Endothelial cell of umbilical vein (primary cell): ENCODE measurements around the gene SREBF1. TPM values are rescaled to one million over a fixed set of nuclear protein-coding genes. Genes with fewer than 3 reads are reported as not detected.

Experiments
- BruUV-seq: library from RNA; stranded (reverse); fragments of 400-500 nt; replicated peaks from 2 replicates; lab custom pipeline; 2021; lab: Mats Ljungman, UMichigan
- CTCF ChIA-PET: fragments of 300-600, 350-600 bp; sonication (Branson Sonifier 250); formaldehyde crosslinking; loops from one replicate; lab custom pipeline; 2021; ENCODE audit warnings: antibody characterized with exemption, inconsistent platforms; lab: Charles Lee
- POLR2A ChIA-PET: fragments of 300-600, 350-600 bp; sonication (Branson Sonifier 250); formaldehyde crosslinking; loops from one replicate; lab custom pipeline; 2021; ENCODE audit warnings: antibody characterized with exemption, inconsistent platforms; lab: Charles Lee
- DNase-seq: peaks from one replicate; pipeline ENCODE4 v3.0.0-alpha.2; 2011; ENCODE audit warnings: low read depth, low spot score
- FAIRE-seq: peaks from 2 replicates; lab custom pipeline; 2011; peaks lifted over from hg19 to GRCh38; lab: Jason Lieb, UNC
- H2AFZ ChIP-seq: 2 replicates; pipeline ENCODE4 v1.6.0; 2012; ENCODE audit warnings: low read depth, low read length, control low read depth, inconsistent platforms
- H3K27ac ChIP-seq: 2 replicates; pipeline ENCODE4 v1.5.1; 2011; ENCODE audit warnings: low read depth, mild to moderate bottlenecking, control low read depth, low read length, moderate library complexity; ENCODE audit not compliant: insufficient read depth
- H3K27me3 ChIP-seq, 2 experiments: 2 replicates each; pipeline versions ENCODE4 v1.6.0 to v1.6.1; 2011; ENCODE audit warnings: low read length in 2 of 2, mixed read lengths in 1 of 2; ENCODE audit not compliant: control insufficient read depth in 2 of 2, insufficient read depth in 2 of 2
- H3K36me3 ChIP-seq, 2 experiments: 2 replicates in 1 of 2; 3 replicates in 1 of 2; pipeline ENCODE4 v1.5.1; 2011; ENCODE audit warnings: low read length in 2 of 2, mild to moderate bottlenecking in 1 of 2, moderate library complexity in 1 of 2; ENCODE audit not compliant: control insufficient read depth in 2 of 2, insufficient read depth in 2 of 2; ENCODE audit errors: extremely low read depth in 1 of 2
- H3K4me1 ChIP-seq: 3 replicates; pipeline ENCODE4 v1.5.1; 2011; ENCODE audit warnings: mild to moderate bottlenecking, low read length; ENCODE audit not compliant: control insufficient read depth, insufficient read depth; ENCODE audit errors: extremely low read depth
- H3K4me2 ChIP-seq: 2 replicates; pipeline ENCODE4 v1.6.1; 2011; ENCODE audit warnings: low read length, control low read depth, mixed read lengths; ENCODE audit not compliant: insufficient read depth
- H3K4me3 ChIP-seq, 3 experiments: fragments of 200-600 bp in 1 of 3; sonication (generic), shearing (Covaris generic) in 1 of 3; replicated peaks in 1 of 3; 2 replicates each; pipeline ENCODE4 v1.5.1; 2011 to 2016; ENCODE audit warnings: control low read depth in 3 of 3, low read length in 3 of 3, mild to moderate bottlenecking in 2 of 3, inconsistent platforms in 1 of 3, low read depth in 1 of 3, moderate library complexity in 1 of 3; ENCODE audit not compliant: insufficient read depth in 1 of 3
- H3K79me2 ChIP-seq: 2 replicates; pipeline ENCODE4 v1.6.0; 2012; ENCODE audit warnings: low read length, inconsistent platforms; ENCODE audit not compliant: control insufficient read depth, insufficient read depth
- H3K9ac ChIP-seq: replicated peaks from 2 replicates; pipeline ENCODE3; 2011; ENCODE audit warnings: low read length, control low read depth; ENCODE audit not compliant: insufficient read depth; ENCODE audit errors: extremely low read depth
- H3K9me1 ChIP-seq: replicated peaks from 3 replicates; pipeline ENCODE4 v1.6.0; 2011; ENCODE audit warnings: mild to moderate bottlenecking, low read length; ENCODE audit not compliant: control insufficient read depth, insufficient read depth; ENCODE audit errors: extremely low read depth
- H3K9me3 ChIP-seq: replicated peaks from 2 replicates; pipeline ENCODE4 v1.5.1; 2012; ENCODE audit warnings: low read length, inconsistent platforms; ENCODE audit not compliant: control insufficient read depth, insufficient read depth
- H4K20me1 ChIP-seq: replicated peaks from 2 replicates; pipeline ENCODE3; 2011; ENCODE audit warnings: mild to moderate bottlenecking, low read length; ENCODE audit not compliant: control insufficient read depth, insufficient read depth; ENCODE audit errors: extremely low read depth
- EZH2 ChIP-seq: IDR thresholded peaks from 2 replicates; pipeline ENCODE4 v1.6.1; 2012; ENCODE audit warnings: borderline replicate concordance, low read depth, mild to moderate bottlenecking, moderate library complexity, low read length, inconsistent platforms; ENCODE audit not compliant: severe bottlenecking
- FOS ChIP-seq: IDR thresholded peaks from 2 replicates; pipeline ENCODE4 v1.6.1; 2011; ENCODE audit warnings: mild to moderate bottlenecking, low read length, moderate library complexity, borderline replicate concordance; ENCODE audit not compliant: insufficient read depth
- GATA2 ChIP-seq: IDR thresholded peaks from 2 replicates; pipeline ENCODE4 v1.7.0; 2011; ENCODE audit warnings: low read depth, mild to moderate bottlenecking, moderate library complexity, mixed read lengths, low read length; ENCODE audit not compliant: insufficient read length, insufficient read depth
- JUN ChIP-seq: IDR thresholded peaks from 2 replicates; pipeline ENCODE4 v1.6.1; 2011; ENCODE audit warnings: borderline replicate concordance, low read depth; ENCODE audit not compliant: insufficient read length, insufficient read depth
- MYC ChIP-seq: IDR thresholded peaks from one replicate; pipeline ENCODE4 v1.6.1; 2011; ENCODE audit warnings: mild to moderate bottlenecking, low read depth, low read length
- POLR2A ChIP-seq: IDR thresholded peaks from 2 replicates; pipeline ENCODE4 v1.6.1; 2012; ENCODE audit warnings: low read depth, mild to moderate bottlenecking, control low read depth, low read length
- POLR2AphosphoS5 ChIP-seq: IDR thresholded peaks from 2 replicates; pipeline ENCODE4 v1.6.1; 2012; ENCODE audit warnings: low read depth, mild to moderate bottlenecking, control low read depth, low read length, moderate library complexity; ENCODE audit not compliant: insufficient read depth
- dilution Hi-C: fragments of 300-500 bp; cut with MboI; formaldehyde crosslinking; loops from one replicate; pipeline ENCODE4 v1.15.0; 2019; ENCODE audit warnings: low sequenced_read_pairs; ENCODE audit not compliant: extremely low pct_ligation_motif_present
- intact Hi-C: fragments of 100-400 bp; cut with micrococcal nuclease; formaldehyde crosslinking; loops from one replicate; pipeline ENCODE4 v1.10.0; 2022
- polyA plus RNA-seq, 4 experiments: library from polyadenylated mRNA; depleted of rRNA in 3 of 4; stranded (reverse) in 3 of 4; unstranded in 1 of 4; fragments of >200 nt; gene quantifications; 2 replicates each; pipeline versions ENCODE4 v1.2.1 to v1.2.3, GENCODE V29; 2011 to 2012; ENCODE audit warnings: missing spikeins in 1 of 4
- total RNA-seq: library from RNA; stranded (reverse); gene quantifications from 2 replicates; pipeline ENCODE4 v1.2.3, GENCODE V29; 2021
- TF ChIP-seq, protein P1 (sequence below), 2 donors: IDR thresholded peaks; 1 replicate in 1 of 2; 2 replicates in 1 of 2; pipeline ENCODE4 v1.5.1; 2011; ENCODE audit warnings: low read length in 2 of 2, mild to moderate bottlenecking in 2 of 2, moderate library complexity in 2 of 2, control low read depth in 1 of 2, inconsistent platforms in 1 of 2, low read depth in 1 of 2; ENCODE audit not compliant: insufficient read depth in 1 of 2; ENCODE audit errors: extremely low read depth in 1 of 2
- TF ChIP-seq, protein P2 (sequence below): IDR thresholded peaks from 2 replicates; pipeline ENCODE4 v1.6.1; 2011; ENCODE audit not compliant: insufficient read depth, insufficient read length

SREBF1 gene
- total and polyA plus RNA-seq, 2 donors (not counting 3 experiments of a cell fraction or from before 2014, with no cell fraction given): 50.4 to 109 TPM

DNA sequence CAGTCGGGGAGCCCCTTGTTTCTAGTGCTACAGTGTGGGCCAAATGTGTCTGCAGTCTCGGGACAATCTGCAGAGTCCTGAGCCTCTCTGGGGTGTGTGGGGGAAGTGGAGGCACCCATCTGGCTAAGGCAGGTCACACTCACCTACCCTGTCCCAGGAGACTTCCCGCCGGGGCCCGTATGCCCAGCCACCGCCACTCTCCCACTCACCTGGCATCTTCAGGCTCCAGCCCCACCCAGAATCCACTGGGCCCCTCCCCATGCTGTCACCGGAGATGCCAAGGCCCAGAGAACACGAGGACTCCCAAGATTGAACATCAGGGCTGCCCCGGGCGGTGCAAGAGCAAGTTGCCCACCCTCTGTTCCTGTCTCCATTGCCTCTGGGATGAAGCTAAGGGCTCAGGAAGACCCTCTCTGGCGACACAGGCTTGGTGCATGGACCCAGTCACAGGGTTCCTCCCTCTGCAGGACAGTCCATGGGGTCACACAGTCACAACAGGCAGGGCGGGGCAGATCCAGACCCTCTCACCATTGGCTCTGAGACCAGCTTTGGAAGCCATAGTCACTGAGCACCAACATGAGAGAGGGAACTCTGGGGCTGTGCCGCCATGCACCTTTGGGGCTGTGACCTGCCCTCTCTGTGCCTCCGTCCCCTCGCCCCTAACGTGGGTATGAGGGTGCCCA lies 38.1 kb downstream of the SREBF1 start:
- Histone ChIP-seq H3K36me3 (peaks cover 10 to 55% of the 10 kb centered on the region in 2 experiments), H3K4me1 (no peaks in the 10 kb centered on the region), H3K9me1 (no peaks in the 10 kb centered on the region), H3K4me2 (no peak overlapping the region), H3K27me3 (no peaks in the 10 kb centered on the region), H4K20me1 (no peaks in the 10 kb centered on the region), H3K79me2 (no peaks in the 10 kb centered on the region), H3K9ac (no peak overlapping the region), H3K27ac (no peak overlapping the region), H3K9me3 (no peaks in the 10 kb centered on the region), H3K4me3 (no peak overlapping the region), H2AFZ (no peak overlapping the region)
- ChIA-PET CTCF (no interaction called here), POLR2A (no interaction called here)
- no TSS peak for BruUV-seq
- dilution Hi-C loops: no loop called here
- no peak for TF ChIP-seq POLR2AphosphoS5
- TF ChIP-seq, protein P1, sequence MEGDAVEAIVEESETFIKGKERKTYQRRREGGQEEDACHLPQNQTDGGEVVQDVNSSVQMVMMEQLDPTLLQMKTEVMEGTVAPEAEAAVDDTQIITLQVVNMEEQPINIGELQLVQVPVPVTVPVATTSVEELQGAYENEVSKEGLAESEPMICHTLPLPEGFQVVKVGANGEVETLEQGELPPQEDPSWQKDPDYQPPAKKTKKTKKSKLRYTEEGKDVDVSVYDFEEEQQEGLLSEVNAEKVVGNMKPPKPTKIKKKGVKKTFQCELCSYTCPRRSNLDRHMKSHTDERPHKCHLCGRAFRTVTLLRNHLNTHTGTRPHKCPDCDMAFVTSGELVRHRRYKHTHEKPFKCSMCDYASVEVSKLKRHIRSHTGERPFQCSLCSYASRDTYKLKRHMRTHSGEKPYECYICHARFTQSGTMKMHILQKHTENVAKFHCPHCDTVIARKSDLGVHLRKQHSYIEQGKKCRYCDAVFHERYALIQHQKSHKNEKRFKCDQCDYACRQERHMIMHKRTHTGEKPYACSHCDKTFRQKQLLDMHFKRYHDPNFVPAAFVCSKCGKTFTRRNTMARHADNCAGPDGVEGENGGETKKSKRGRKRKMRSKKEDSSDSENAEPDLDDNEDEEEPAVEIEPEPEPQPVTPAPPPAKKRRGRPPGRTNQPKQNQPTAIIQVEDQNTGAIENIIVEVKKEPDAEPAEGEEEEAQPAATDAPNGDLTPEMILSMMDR (IDR thresholded peaks at IDR 0.05; ENCODE audit: extremely low read depth in 1 of 2, insufficient read depth in 1 of 2, low read depth in 1 of 2, low read length in 2 of 2): no peak
- TF ChIP-seq, protein P2, sequence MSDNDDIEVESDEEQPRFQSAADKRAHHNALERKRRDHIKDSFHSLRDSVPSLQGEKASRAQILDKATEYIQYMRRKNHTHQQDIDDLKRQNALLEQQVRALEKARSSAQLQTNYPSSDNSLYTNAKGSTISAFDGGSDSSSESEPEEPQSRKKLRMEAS: no peak
- TF ChIP-seq JUN: no peak
- TF ChIP-seq POLR2A: no peak
- no peak for TF ChIP-seq MYC
- no peak for TF ChIP-seq GATA2
- no peak for TF ChIP-seq EZH2
- TF ChIP-seq FOS: no peak
- FAIRE-seq (no peak), DNase-seq (no peak)
- intact Hi-C loops: no loop called here
